ENCODE data around the gene BCL7C.
"Not testable (repeated sequence)": the region's sequence is repeated elsewhere in the genome, so short reads cannot be mapped to it uniquely, and the experiment has no call there.

Gene BCL7C

GRCh38 chr16:30860729-30861128 is 33.1 kb downstream of the BCL7C start:
- DNase-seq = not testable (repeated sequence)

GRCh38 chr16:30858829-30859423 is 35.0 kb downstream of the BCL7C start:
- no peak for DNase-seq

DNA sequence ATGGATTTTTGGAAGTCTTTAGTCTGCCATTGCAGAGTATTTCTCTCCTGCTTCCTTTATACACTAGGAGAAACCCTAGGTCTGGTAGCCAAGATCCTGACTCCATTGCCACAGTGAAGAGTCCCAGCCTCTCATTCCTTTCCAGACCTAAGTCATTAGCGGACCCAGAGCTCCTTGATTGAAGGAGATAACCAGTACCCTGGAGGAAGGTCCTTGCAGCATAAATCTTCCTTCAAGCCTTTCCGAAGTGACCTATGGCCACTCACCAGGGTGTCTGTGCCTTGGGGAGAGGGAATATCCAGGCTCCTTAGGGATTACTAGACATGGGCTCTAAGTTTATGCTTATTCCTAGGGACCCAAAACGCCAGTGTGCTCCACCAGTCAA is 35.8 kb downstream of the BCL7C start:
- DNase-seq = no peak

DNA sequence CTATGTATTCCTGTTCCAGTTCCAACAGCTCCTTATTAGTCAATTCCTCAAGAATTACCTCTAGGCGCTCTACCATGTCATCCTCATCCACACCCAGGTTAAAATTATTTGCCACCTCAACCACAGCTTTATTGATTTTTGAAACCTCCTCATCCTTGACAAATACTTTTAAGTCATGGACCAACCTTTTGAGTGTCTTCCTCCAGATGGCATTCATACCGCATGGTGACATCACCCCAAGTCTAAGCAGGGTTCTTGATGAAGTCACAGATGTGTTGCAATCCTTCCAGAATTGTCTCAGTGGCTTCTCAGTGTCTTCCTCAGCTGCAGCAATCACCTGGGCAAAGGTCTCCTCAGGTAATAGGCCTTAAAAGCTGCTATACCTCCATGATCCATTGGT is 40.1 kb downstream of the BCL7C start:
- no peak for DNase-seq

GRCh38 chr16:30850246-30850645 is 43.6 kb downstream of the BCL7C start:
- no peak for DNase-seq

- DNase-seq = no peak
Observed at GRCh38 chr16:30846649-30847402, 47.1 kb downstream of the BCL7C start.

GRCh38 chr16:30844671-30845449 is 49.0 kb downstream of the BCL7C start:
- peak; percentile 69 for DNase-seq

GRCh38 chr16:30844346-30844670 is 49.6 kb downstream of the BCL7C start:
- DNase-seq = no peak

GRCh38 chr16:30843501-30843900 is 50.4 kb downstream of the BCL7C start:
- no peak for DNase-seq

DNA sequence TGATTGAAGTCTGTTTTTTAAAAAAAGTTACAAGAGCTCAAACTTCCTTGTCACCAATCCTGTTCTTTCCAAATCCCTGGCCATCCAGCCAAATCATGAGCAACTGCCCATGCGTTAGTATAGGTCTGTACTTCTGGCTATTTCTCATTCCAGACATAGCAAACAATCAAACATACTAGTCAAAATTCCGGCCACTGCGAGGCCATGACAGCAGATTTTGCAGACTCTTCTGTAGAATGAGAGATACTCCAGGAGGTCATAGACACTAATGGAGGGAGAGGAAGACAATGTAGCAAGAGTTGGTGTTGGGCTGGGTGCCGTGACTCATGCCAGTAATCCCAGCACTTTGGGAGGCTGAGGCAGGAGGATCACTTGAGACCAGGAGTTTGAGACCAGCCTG is 50.9 kb downstream of the BCL7C start:
- DNase-seq = no peak

GRCh38 chr16:30841332-30841731 is 52.5 kb downstream of the BCL7C start:
- no peak for DNase-seq

DNA sequence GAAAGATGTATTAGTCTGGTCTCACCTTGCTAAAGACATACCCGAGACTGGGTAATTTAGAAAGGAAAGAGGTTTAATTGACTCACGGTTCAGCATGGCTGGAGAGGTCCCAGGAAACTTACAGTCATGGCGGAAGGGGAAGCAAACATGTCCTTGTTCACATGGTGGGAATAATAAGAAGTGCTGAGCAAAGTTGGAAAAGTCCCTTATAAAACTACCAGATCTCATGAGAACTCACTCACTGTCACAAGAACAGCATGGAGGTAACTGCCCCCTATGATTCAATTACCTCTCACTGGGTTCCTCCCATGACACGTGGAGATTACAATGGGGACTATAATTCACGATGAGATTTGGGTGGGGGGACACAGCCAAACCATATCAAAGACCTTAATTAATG is 53.3 kb downstream of the BCL7C start:
- no peak for DNase-seq

GRCh38 chr16:30839523-30840227 is 54.2 kb downstream of the BCL7C start:
- DNase-seq = no peak

DNA sequence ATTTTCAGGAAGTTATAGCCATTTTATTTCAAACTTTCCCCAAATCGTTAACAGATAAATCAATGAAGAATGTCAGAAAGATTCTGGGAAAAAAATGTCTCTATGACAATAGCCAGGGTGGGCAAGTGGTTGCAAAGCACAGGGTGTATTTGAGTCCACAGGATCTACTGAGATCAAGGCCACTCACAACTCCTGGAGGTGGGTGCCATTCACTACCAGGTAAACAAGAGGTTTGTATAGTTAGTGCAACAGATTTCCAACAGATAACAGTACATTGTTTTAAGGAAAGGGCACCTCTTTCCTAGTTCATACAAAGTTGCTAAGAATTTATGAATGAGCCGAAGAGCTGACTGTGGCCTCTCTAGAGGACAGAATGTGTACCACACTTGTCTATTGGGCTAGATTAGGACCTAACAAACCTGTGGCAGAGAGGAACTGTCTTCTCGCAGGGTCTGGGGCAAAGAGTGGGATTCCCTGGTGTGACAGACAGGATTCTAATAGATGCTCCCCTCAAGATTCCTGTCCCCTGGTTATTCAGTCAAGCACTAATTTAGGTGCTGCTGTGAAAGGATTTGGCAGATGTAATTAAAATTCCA is 54.9 kb downstream of the BCL7C start:
- DNase-seq = no peak

DNA sequence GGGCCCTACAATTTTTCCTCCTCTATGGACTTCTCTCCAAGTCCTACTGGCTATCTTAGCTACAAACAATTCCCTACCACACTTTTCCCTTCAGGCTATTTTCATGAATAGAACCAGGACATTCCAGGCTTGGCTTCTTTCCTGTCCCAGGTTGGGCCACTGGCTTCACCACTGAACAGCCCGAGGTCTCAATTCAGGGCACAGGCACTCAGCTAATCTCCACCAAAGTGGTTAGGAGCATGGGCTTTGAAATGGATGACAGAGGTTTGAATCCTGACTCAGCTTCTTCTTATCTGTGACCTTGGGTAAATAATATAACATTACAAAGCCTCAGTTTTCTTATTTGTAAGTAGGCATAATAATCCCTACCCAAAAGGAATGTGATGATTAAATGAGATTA is 56.0 kb downstream of the BCL7C start:
- no peak for DNase-seq

All from NCI-H1694 (cell line).